OCI-LY3 (cell line): ENCODE data around the gene LRRC4B.

Experiments used
- H2AFZ ChIP-seq: fragments of 200-600, 300-600 bp; shearing (Covaris generic); 2 replicates; pipeline ENCODE4 v1.6.0; 2014; ENCODE audit warnings: antibody characterized with exemption, low read depth, low read length
- H3K27ac ChIP-seq: fragments of 200-600, 300-600 bp; sonication (generic); 2 replicates; pipeline ENCODE4 v1.5.1; 2014; ENCODE audit warnings: mild to moderate bottlenecking, low read length, moderate library complexity, mixed read lengths
- H3K27me3 ChIP-seq: fragments of 200-600, 300-600 bp; sonication (generic); 2 replicates; pipeline ENCODE4 v1.6.1; 2014; ENCODE audit warnings: low read depth, low read length, mixed read lengths
- H3K36me3 ChIP-seq: fragments of 200-600, 300-600 bp; sonication (generic); replicated peaks from 2 replicates; pipeline ENCODE3; 2014; ENCODE audit warnings: low read depth, low read length, mixed read lengths
- H3K4me1 ChIP-seq: fragments of 300-600, 200-600 bp; sonication (generic); 2 replicates; pipeline ENCODE4 v1.6.1; 2014; ENCODE audit warnings: low read length, mixed read lengths
- H3K4me2 ChIP-seq: fragments of 200-600, 300-600 bp; sonication (generic); 2 replicates; pipeline ENCODE4 v1.6.1; 2014; ENCODE audit warnings: low read length, mixed read lengths
- H3K4me3 ChIP-seq: fragments of 300-600, 200-600 bp; sonication (generic); 2 replicates; pipeline ENCODE4 v1.5.1; 2014; ENCODE audit warnings: antibody characterized with exemption, mild to moderate bottlenecking, low read length, moderate library complexity
- H3K79me2 ChIP-seq: fragments of 300-600, 200-600 bp; shearing (Covaris generic); 2 replicates; pipeline ENCODE4 v1.6.1; 2014; ENCODE audit warnings: mild to moderate bottlenecking, low read length, mixed read lengths
- H3K9ac ChIP-seq: fragments of 300-600, 200-600 bp; shearing (Covaris generic); 2 replicates; pipeline ENCODE4 v1.6.0; 2014; ENCODE audit warnings: mild to moderate bottlenecking, low read length, moderate library complexity
- H3K9me3 ChIP-seq: fragments of 200-600, 300-600 bp; shearing (Covaris generic); 2 replicates; pipeline ENCODE4 v1.6.1; 2014; ENCODE audit warnings: low read length, mixed read lengths; ENCODE audit not compliant: insufficient read depth
- H4K20me1 ChIP-seq: fragments of 200-600, 300-600 bp; sonication (generic); 2 replicates; pipeline ENCODE4 v1.6.1; 2016; ENCODE audit warnings: low read length, mixed read lengths; ENCODE audit not compliant: insufficient read depth
- EZH2phosphoT487 ChIP-seq: fragments of 200-600 bp; shearing (Covaris generic); IDR thresholded peaks from 2 replicates; pipeline ENCODE4 v1.6.1; 2018; ENCODE audit warnings: antibody characterized with exemption, mixed run types, low read depth
- TF ChIP-seq, protein P1 (sequence below): fragments of 200-600, 300-600 bp; sonication (generic); IDR thresholded peaks from 2 replicates; pipeline ENCODE4 v1.5.1; 2014; ENCODE audit warnings: antibody characterized with exemption, low read length, low read depth

The LRRC4B gene

DNA sequence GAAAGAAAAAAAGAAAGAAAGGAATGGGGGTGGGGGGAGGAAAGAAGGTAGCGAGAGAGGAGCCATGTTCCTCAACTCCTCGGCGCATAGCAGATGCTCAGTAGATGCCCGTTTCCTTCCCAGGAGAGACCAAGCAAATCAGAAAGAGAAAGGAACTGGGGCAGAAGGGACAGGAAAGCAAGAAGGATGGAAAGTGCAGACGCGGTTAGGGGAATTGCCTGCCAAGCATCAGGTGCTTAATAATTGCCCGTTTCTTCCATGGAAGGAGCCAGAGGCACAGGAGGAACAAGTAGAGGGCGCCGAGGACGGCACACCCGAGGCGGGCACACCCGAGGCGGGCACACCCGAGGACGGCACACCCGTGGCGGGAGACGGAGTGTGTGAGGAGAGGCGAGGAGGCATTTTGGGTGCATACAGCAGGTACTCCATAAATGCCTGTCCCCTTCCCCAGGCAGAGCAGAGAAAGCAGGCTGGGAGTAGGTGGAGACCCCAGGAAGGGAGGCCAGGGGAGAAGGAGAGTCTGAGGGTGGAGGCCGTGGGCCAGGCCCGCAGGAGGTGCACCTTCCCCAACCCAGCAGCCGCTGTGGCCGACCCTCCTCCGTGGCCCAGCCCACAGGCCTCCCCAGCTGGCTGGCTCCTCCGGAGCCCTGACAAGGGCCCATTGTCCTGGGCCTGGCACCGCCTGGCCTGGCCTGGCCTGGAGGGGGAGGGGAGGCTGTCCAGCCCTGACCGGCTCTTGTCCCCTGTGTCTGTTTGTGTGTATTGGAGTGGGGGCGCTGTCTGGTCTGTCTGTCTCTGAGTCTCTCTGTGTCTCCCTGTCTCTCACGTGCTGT, 71.8 kb downstream of the LRRC4B start:
- Histone ChIP-seq H3K4me1 (no peaks in the 10 kb centered on the region), H3K4me2 (no peak overlapping the region), H3K27me3 (peaks cover 6% of the 10 kb centered on the region), H3K79me2 (no peaks in the 10 kb centered on the region), H3K9ac (no peak overlapping the region), H3K36me3 (no peaks in the 10 kb centered on the region), H3K27ac (no peak overlapping the region), H3K4me3 (no peak overlapping the region), H2AFZ (no peak overlapping the region), H4K20me1 (no peaks in the 10 kb centered on the region), H3K9me3 (no peaks in the 10 kb centered on the region)
- TF ChIP-seq, protein P1, sequence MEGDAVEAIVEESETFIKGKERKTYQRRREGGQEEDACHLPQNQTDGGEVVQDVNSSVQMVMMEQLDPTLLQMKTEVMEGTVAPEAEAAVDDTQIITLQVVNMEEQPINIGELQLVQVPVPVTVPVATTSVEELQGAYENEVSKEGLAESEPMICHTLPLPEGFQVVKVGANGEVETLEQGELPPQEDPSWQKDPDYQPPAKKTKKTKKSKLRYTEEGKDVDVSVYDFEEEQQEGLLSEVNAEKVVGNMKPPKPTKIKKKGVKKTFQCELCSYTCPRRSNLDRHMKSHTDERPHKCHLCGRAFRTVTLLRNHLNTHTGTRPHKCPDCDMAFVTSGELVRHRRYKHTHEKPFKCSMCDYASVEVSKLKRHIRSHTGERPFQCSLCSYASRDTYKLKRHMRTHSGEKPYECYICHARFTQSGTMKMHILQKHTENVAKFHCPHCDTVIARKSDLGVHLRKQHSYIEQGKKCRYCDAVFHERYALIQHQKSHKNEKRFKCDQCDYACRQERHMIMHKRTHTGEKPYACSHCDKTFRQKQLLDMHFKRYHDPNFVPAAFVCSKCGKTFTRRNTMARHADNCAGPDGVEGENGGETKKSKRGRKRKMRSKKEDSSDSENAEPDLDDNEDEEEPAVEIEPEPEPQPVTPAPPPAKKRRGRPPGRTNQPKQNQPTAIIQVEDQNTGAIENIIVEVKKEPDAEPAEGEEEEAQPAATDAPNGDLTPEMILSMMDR: no peak
- no peak for TF ChIP-seq EZH2phosphoT487

DNA sequence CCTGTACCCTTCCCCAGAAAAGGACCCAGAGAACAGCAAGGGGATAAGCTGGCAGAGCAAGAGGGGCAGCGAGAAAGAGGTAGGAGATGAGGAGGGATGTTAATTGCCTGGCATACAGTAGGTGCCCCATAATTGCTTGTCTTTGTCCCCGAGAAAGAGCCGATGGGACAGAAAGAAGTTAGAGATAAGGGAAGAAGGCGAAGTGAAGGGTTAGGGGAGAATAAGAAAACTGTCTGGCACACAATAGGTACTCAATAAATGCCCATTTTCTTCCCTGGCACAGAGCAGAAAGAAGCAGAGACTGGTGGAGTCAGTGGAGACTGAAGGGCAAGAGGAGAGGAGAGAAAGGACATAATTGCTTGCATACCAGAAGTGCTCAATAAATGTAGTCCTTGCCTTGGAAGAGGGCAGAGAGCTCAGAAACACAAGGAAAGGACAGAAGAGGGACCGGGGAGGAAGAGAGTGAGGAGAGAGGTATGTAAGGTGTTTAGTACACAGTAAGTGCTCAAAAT, 73.2 kb downstream of the LRRC4B start:
- no peak for TF ChIP-seq EZH2phosphoT487
- TF ChIP-seq, protein P1: no peak
- no peak overlapping the region for H2AFZ ChIP-seq
- H3K9me3 ChIP-seq: no peaks in the 10 kb centered on the region
- no peak overlapping the region for H3K9ac ChIP-seq
- no peaks in the 10 kb centered on the region for H3K36me3 ChIP-seq
- H3K4me1 ChIP-seq: no peaks in the 10 kb centered on the region
- H3K27ac ChIP-seq: no peak overlapping the region
- H3K79me2 ChIP-seq: no peaks in the 10 kb centered on the region
- H3K4me2 ChIP-seq: no peak overlapping the region
- no peaks in the 10 kb centered on the region for H4K20me1 ChIP-seq
- no peak overlapping the region for H3K4me3 ChIP-seq
- peaks cover 3% of the 10 kb centered on the region; the same call in 1 of the 2 replicates for H3K27me3 ChIP-seq

GRCh38 chr19:50494186-50495019, 73.8 kb downstream of the LRRC4B start:
- no peak overlapping the region for H3K4me2 ChIP-seq
- TF ChIP-seq EZH2phosphoT487: no peak
- TF ChIP-seq, protein P1: no peak
- H3K36me3 ChIP-seq: no peaks in the 10 kb centered on the region
- H4K20me1 ChIP-seq: no peaks in the 10 kb centered on the region
- peaks cover 3% of the 10 kb centered on the region; the same call in 1 of the 2 replicates for H3K27me3 ChIP-seq
- H3K4me3 ChIP-seq: no peak overlapping the region
- H3K9me3 ChIP-seq: no peaks in the 10 kb centered on the region
- no peaks in the 10 kb centered on the region for H3K4me1 ChIP-seq
- no peak overlapping the region for H3K9ac ChIP-seq
- no peak overlapping the region for H3K27ac ChIP-seq
- no peaks in the 10 kb centered on the region for H3K79me2 ChIP-seq
- H2AFZ ChIP-seq: no peak overlapping the region

DNA sequence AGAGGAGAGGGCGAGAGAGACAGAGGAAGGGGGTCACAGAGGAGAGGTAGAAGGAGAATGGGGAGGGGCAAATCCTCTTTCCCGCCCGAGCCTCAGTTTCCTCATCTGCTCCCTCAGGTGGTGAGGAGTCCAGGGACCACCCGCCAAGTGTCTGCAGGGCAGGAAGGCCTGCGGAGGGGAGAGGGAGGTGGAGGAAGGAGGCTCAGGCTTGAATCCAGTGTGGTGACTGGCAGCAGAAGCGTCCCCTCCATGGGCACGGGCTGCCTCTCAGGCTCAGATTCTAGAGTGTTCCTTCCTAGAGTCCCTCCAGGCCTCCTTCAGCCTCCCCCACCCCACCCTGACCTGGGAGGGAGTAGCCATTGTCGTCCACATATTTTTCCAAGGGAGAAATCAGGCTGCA, 75.1 kb downstream of the LRRC4B start:
- Histone ChIP-seq H3K27me3 (peaks cover 3% of the 10 kb centered on the region; the same call in 1 of the 2 replicates), H3K79me2 (no peaks in the 10 kb centered on the region), H3K27ac (no peak overlapping the region), H3K9me3 (no peaks in the 10 kb centered on the region), H3K4me1 (no peaks in the 10 kb centered on the region), H3K4me3 (no peak overlapping the region), H4K20me1 (no peaks in the 10 kb centered on the region), H3K4me2 (no peak overlapping the region), H3K9ac (no peak overlapping the region), H2AFZ (no peak overlapping the region), H3K36me3 (no peaks in the 10 kb centered on the region)
- TF ChIP-seq, protein P1: no peak
- no peak for TF ChIP-seq EZH2phosphoT487
